K562 (cell line): ENCODE data around the gene ISG20L2.

Experiments
- ATF7 ChIP-seq: fragments of 450-650 bp; IDR thresholded peaks from 2 replicates; pipeline ENCODE4 v1.7.1; 2014; ENCODE audit warnings: mild to moderate bottlenecking, moderate library complexity
- NR1H2 ChIP-seq: sonication (generic); formaldehyde crosslinking; IDR thresholded peaks from 2 replicates; pipeline ENCODE4 v1.4.0; 2020; ENCODE audit warnings: mild to moderate bottlenecking, missing genetic modification reagents
- RB1 ChIP-seq: fragments of 450-650 bp; IDR thresholded peaks from 2 replicates; pipeline ENCODE4 v1.6.1; 2017; ENCODE audit warnings: low read depth, mild to moderate bottlenecking
- VEZF1 ChIP-seq: fragments of 200-800 bp; sonication (Bioruptor generic); IDR thresholded peaks from 2 replicates; pipeline ENCODE4 v1.6.1; 2017; ENCODE audit warnings: missing genetic modification characterization, missing compliant biosample characterization
- ZNF324 ChIP-seq: fragments of 250-450 bp; sonication (Bioruptor Pico); IDR thresholded peaks from 2 replicates; pipeline ENCODE4 v1.4.0; 2020; ENCODE audit warnings: mild to moderate bottlenecking
- TF ChIP-seq, protein P1 (sequence below): fragments of 450-650 bp; formaldehyde crosslinking; IDR thresholded peaks from 2 replicates; pipeline ENCODE4 v1.4.0; 2020; ENCODE audit warnings: mild to moderate bottlenecking
- TF ChIP-seq, protein P2 (sequence below), 3 experiments: IDR thresholded peaks in 2 of 3; conservative IDR thresholded peaks in 1 of 3; 2 replicates each; pipeline ENCODE4 v1.5.1; 2011 to 2012; ENCODE audit warnings: low read length in 3 of 3, mild to moderate bottlenecking in 3 of 3, control low read depth in 2 of 3, improper control_type of control experiment in 1 of 3, inconsistent platforms in 1 of 3, low read depth in 1 of 3, mixed read lengths in 1 of 3, moderate library complexity in 1 of 3; ENCODE audit not compliant: insufficient read depth in 2 of 3

DNA sequence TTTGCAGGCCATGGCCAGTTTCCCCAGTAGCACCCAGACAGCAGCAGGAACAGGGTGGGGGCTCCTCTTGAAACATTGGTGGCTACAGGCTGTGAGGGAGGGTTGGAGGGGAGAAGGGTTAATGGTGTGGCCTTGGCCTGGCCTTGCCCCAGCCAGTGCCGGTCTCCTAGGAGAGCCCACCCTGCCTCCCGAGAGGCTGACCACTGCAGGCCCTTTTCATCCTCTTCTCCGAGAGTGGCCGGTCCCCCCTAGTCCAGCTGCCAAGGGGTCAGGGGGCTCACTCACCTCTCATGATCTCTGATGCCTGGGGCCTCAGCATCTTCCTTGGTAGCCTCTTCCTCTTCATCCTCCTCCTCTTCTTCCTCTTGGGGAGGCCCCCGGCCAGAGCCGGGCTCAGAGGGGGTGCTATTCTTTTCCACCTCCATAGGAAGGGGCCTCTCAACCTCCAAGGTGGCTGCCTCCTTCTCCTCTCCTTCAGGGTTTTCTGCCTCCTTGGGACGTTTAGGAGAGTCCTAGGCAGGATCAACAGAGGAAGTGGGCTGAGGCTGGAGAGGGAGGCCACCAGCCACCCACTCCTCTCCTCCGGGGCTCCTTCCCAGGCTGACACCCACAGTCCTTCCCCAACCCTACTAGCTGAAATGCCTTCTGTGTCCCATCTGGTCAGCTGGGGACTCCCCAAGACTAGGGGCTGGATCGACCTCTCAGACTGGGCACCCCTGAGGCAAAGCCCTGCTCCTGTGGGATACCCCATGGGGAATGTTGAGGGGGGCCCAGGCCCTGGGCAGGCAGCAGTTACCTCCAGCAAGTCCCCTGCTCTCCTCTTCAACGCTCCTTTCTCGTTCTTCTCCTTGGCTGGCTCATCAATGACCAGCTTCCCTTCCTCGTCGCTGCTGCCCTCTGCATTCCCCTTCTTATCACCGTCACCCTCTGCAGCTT, 15.1 kb upstream of the ISG20L2 start:
- TF ChIP-seq, protein P1, sequence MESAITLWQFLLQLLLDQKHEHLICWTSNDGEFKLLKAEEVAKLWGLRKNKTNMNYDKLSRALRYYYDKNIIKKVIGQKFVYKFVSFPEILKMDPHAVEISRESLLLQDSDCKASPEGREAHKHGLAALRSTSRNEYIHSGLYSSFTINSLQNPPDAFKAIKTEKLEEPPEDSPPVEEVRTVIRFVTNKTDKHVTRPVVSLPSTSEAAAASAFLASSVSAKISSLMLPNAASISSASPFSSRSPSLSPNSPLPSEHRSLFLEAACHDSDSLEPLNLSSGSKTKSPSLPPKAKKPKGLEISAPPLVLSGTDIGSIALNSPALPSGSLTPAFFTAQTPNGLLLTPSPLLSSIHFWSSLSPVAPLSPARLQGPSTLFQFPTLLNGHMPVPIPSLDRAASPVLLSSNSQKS (CRISPR knock-in tag): no peak
- TF ChIP-seq ZNF324 (CRISPR knock-in tag) (no peak), RB1 (no peak), NR1H2 (no peak), VEZF1 (CRISPR knock-in tag) (no peak), ATF7 (no peak)
- TF ChIP-seq, protein P2, sequence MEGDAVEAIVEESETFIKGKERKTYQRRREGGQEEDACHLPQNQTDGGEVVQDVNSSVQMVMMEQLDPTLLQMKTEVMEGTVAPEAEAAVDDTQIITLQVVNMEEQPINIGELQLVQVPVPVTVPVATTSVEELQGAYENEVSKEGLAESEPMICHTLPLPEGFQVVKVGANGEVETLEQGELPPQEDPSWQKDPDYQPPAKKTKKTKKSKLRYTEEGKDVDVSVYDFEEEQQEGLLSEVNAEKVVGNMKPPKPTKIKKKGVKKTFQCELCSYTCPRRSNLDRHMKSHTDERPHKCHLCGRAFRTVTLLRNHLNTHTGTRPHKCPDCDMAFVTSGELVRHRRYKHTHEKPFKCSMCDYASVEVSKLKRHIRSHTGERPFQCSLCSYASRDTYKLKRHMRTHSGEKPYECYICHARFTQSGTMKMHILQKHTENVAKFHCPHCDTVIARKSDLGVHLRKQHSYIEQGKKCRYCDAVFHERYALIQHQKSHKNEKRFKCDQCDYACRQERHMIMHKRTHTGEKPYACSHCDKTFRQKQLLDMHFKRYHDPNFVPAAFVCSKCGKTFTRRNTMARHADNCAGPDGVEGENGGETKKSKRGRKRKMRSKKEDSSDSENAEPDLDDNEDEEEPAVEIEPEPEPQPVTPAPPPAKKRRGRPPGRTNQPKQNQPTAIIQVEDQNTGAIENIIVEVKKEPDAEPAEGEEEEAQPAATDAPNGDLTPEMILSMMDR (IDR thresholded peaks at IDR 0.05 in 2 of 3, conservative IDR thresholded peaks at IDR 0.05 in 1 of 3; ENCODE audit: insufficient read depth in 2 of 3, low read depth in 1 of 3, low read length in 3 of 3): no peak
